ENCODE measurements around the gene MCUR1.

GRCh38 chr6:13810688-13811446 lies 3.5 kb downstream of the MCUR1 start:
- TF ChIP-seq POLR2A (IDR thresholded peaks at IDR 0.05; ENCODE audit: low read length) (no peak), GATA1 (IDR thresholded peaks at IDR 0.05; ENCODE audit: low read depth, low read length) (no peak)
